Astrocyte (in vitro differentiated cells and primary cell): ENCODE results near the gene TET1. TPM values are rescaled to one million over a fixed set of nuclear protein-coding genes. Genes with fewer than 3 reads are reported as not detected.

Source experiments
- DNase-seq: peaks from one replicate; pipeline ENCODE4 v3.0.0-alpha.2; 2010; ENCODE audit warnings: low read depth
- FAIRE-seq: peaks from 2 replicates; lab custom pipeline; 2011; peaks lifted over from hg19 to GRCh38; lab: Jason Lieb, UNC
- H2AFZ ChIP-seq: 2 replicates; pipeline ENCODE4 v1.6.0; 2012; ENCODE audit warnings: low read depth, low read length, inconsistent platforms
- H3K27ac ChIP-seq: 2 replicates; pipeline ENCODE4 v1.5.1; 2011; ENCODE audit warnings: low read depth, low read length, inconsistent platforms
- H3K27me3 ChIP-seq: 2 replicates; pipeline ENCODE4 v1.6.0; 2011; ENCODE audit warnings: low read length, inconsistent platforms; ENCODE audit not compliant: insufficient read depth
- H3K36me3 ChIP-seq: 2 replicates; pipeline ENCODE4 v1.5.1; 2011; ENCODE audit warnings: low read length, inconsistent platforms; ENCODE audit not compliant: insufficient read depth
- H3K4me1 ChIP-seq: 2 replicates; pipeline ENCODE4 v1.5.1; 2011; ENCODE audit warnings: low read length, inconsistent platforms; ENCODE audit not compliant: insufficient read depth
- H3K4me2 ChIP-seq: 2 replicates; pipeline ENCODE4 v1.6.0; 2012; ENCODE audit warnings: low read length, inconsistent platforms
- H3K4me3 ChIP-seq: 2 replicates; pipeline ENCODE4 v1.5.1; 2011; ENCODE audit warnings: low read depth, mild to moderate bottlenecking, low read length, inconsistent platforms; ENCODE audit not compliant: insufficient read depth
- H3K79me2 ChIP-seq: 2 replicates; pipeline ENCODE4 v1.6.0; 2012; ENCODE audit warnings: mild to moderate bottlenecking, low read length, inconsistent platforms; ENCODE audit not compliant: insufficient read depth
- H3K9ac ChIP-seq: 2 replicates; pipeline ENCODE4 v1.6.0; 2012; ENCODE audit warnings: mild to moderate bottlenecking, low read length, inconsistent platforms
- H3K9me3 ChIP-seq: 2 replicates; pipeline ENCODE4 v1.5.1; 2012; ENCODE audit warnings: low read depth, mild to moderate bottlenecking, low read length, inconsistent platforms; ENCODE audit not compliant: insufficient read depth
- H4K20me1 ChIP-seq: 2 replicates; pipeline ENCODE4 v1.6.0; 2012; ENCODE audit warnings: low read length, inconsistent platforms; ENCODE audit not compliant: insufficient read depth
- H3K27ac Mint-ChIP-seq: one replicate; pipeline ENCODE4 v1.8.0; 2021; ENCODE audit warnings: mild to moderate bottlenecking, mixed read lengths; ENCODE audit not compliant: unreplicated experiment
- H3K27me3 Mint-ChIP-seq: one replicate; pipeline ENCODE4 v1.8.0; 2021; ENCODE audit warnings: low read depth, mixed read lengths; ENCODE audit not compliant: unreplicated experiment
- H3K36me3 Mint-ChIP-seq: one replicate; pipeline ENCODE4 v1.8.0; 2021; ENCODE audit warnings: low read depth, mixed read lengths; ENCODE audit not compliant: unreplicated experiment
- H3K4me1 Mint-ChIP-seq: one replicate; pipeline ENCODE4 v1.8.0; 2021; ENCODE audit warnings: low read depth, mixed read lengths; ENCODE audit not compliant: unreplicated experiment
- H3K4me3 Mint-ChIP-seq: one replicate; pipeline ENCODE4 v1.8.0; 2021; ENCODE audit warnings: mild to moderate bottlenecking, moderate library complexity, mixed read lengths; ENCODE audit not compliant: unreplicated experiment
- H3K9me3 Mint-ChIP-seq: one replicate; pipeline ENCODE4 v1.8.0; 2021; ENCODE audit warnings: mild to moderate bottlenecking, mixed read lengths; ENCODE audit not compliant: unreplicated experiment
- CTCF ChIP-seq: IDR thresholded peaks from 2 replicates; pipeline ENCODE4 v1.5.1; 2011; ENCODE audit warnings: low read depth, mild to moderate bottlenecking, inconsistent platforms, low read length, moderate library complexity; ENCODE audit not compliant: insufficient read depth
- EZH2 ChIP-seq: IDR thresholded peaks from 2 replicates; pipeline ENCODE4 v1.6.1; 2012; ENCODE audit warnings: mild to moderate bottlenecking, low read length, inconsistent platforms; ENCODE audit not compliant: insufficient read depth
- total RNA-seq: library from RNA; stranded (reverse); gene quantifications from 2 replicates; pipeline ENCODE4 v1.2.1, GENCODE V29; 2021

TET1 gene
- total RNA-seq, 1 donor from 2014 or later, result 7.1 TPM

- Mint-ChIP-seq H3K4me1 (peaks cover 22% of the 10 kb centered on the region), H3K27me3 (peaks cover 2% of the 10 kb centered on the region), H3K4me3 (peak overlapping the region; percentile 83), H3K36me3 (no peaks in the 10 kb centered on the region), H3K9me3 (no peaks in the 10 kb centered on the region), H3K27ac (no peak overlapping the region)
- H3K4me1 ChIP-seq, result peaks cover 13% of the 10 kb centered on the region
- no peak for DNase-seq
- H3K27ac ChIP-seq, result no peak overlapping the region
- no peak for FAIRE-seq
- peak overlapping the region; percentile 85 for H2AFZ ChIP-seq
- H3K9me3 ChIP-seq, result no peaks in the 10 kb centered on the region
- H3K4me2 ChIP-seq, result peak overlapping the region; percentile 82
- H3K9ac ChIP-seq, result peak overlapping the region; percentile 67
- H3K27me3 ChIP-seq, result no peaks in the 10 kb centered on the region
- peak overlapping the region; percentile 54 for H3K4me3 ChIP-seq
- H3K79me2 ChIP-seq, result no peaks in the 10 kb centered on the region
- no peaks in the 10 kb centered on the region for H3K36me3 ChIP-seq
- TF ChIP-seq CTCF (no peak), EZH2 (no peak)
- no peaks in the 10 kb centered on the region for H4K20me1 ChIP-seq
Observed at GRCh38 chr10:68561865-68562649, 1.9 kb downstream of the TET1 start.

- Mint-ChIP-seq H3K9me3 (no peaks in the 10 kb centered on the region), H3K36me3 (no peaks in the 10 kb centered on the region), H3K27ac (peak overlapping the region; percentile 77), H3K4me1 (peaks cover 23% of the 10 kb centered on the region), H3K4me3 (peak overlapping the region; percentile 83), H3K27me3 (peaks cover 2% of the 10 kb centered on the region)
- Histone ChIP-seq H3K4me1 (peaks cover 13% of the 10 kb centered on the region), H3K4me3 (peak overlapping the region; percentile 54), H4K20me1 (no peaks in the 10 kb centered on the region), H3K4me2 (peak overlapping the region; percentile 82), H3K9me3 (no peaks in the 10 kb centered on the region), H3K27ac (no peak overlapping the region), H3K9ac (peak overlapping the region; percentile 67), H3K79me2 (no peaks in the 10 kb centered on the region), H3K36me3 (no peaks in the 10 kb centered on the region), H2AFZ (peak overlapping the region; percentile 64), H3K27me3 (no peaks in the 10 kb centered on the region)
- TF ChIP-seq CTCF (no peak), EZH2 (no peak)
- DNase-seq (peak; percentile 54), FAIRE-seq (no peak)
Observed at GRCh38 chr10:68562661-68563570, 2.8 kb downstream of the TET1 start.
